Adrenal gland (tissue), 5 donors: ENCODE results near the gene PARD6G.

Experiments used
- CTCF ChIP-seq, 6 experiments: fragments of 450-650 bp in 4 of 6; fragments of 200-600 bp in 2 of 6; sonication (generic) in 1 of 6; IDR thresholded peaks; 1 replicate in 5 of 6; 2 replicates in 1 of 6; pipeline versions ENCODE4 v1.5.1 to v1.8.0; 2016 to 2021; ENCODE audit warnings: antibody characterized with exemption in 6 of 6, mild to moderate bottlenecking in 2 of 6, moderate library complexity in 1 of 6
- POLR2A ChIP-seq, 2 donors: fragments of 450-650 bp; IDR thresholded peaks; one replicate each; pipeline ENCODE4 v1.6.1; 2017; ENCODE audit warnings: antibody characterized with exemption in 2 of 2, mild to moderate bottlenecking in 2 of 2, moderate library complexity in 1 of 2
- donor health status: DM: no; HTN: no; CAD: no.

GRCh38 chr18:80243204-80243603, 4.1 kb downstream of the PARD6G start:
- TF ChIP-seq CTCF (IDR thresholded peaks at IDR 0.05), result no peak
- TF ChIP-seq POLR2A (IDR thresholded peaks at IDR 0.05), result no peak
